HepG2 (cell line): ENCODE results near the gene IL6ST. TPM values are rescaled to one million over a fixed set of nuclear protein-coding genes. Genes with fewer than 3 reads are reported as not detected.

Experiments used
- ATF2 ChIP-seq: sonication (generic); formaldehyde crosslinking; IDR thresholded peaks from 2 replicates; pipeline ENCODE4 v1.4.0; 2020; ENCODE audit warnings: missing genetic modification reagents
- CEBPG ChIP-seq: IDR thresholded peaks from 2 replicates; pipeline ENCODE4 v1.6.1; 2016
- CSRNP1 ChIP-seq: sonication (generic); formaldehyde crosslinking; IDR thresholded peaks from 2 replicates; pipeline ENCODE4 v1.8.1; 2023; ENCODE audit warnings: mild to moderate bottlenecking, missing genetic modification reagents
- FOXA3 ChIP-seq: IDR thresholded peaks from 2 replicates; pipeline ENCODE4 v1.6.1; 2016; ENCODE audit warnings: missing genetic modification reagents, missing compliant biosample characterization
- HMG20A ChIP-seq: IDR thresholded peaks from 2 replicates; pipeline ENCODE4 v1.6.1; 2016; ENCODE audit warnings: borderline replicate concordance
- NCOA1 ChIP-seq: sonication (generic); formaldehyde crosslinking; IDR thresholded peaks from 2 replicates; pipeline ENCODE4 v1.9.0; 2021; ENCODE audit warnings: missing genetic modification reagents
- NFE2 ChIP-seq: sonication (generic); formaldehyde crosslinking; IDR thresholded peaks from 2 replicates; pipeline ENCODE4 v1.4.0; 2020; ENCODE audit warnings: missing genetic modification reagents
- PCBP1 ChIP-seq: fragments of 200-400 bp; formaldehyde crosslinking; IDR thresholded peaks from 2 replicates; pipeline ENCODE4 v1.6.1; 2017; ENCODE audit warnings: mild to moderate bottlenecking, low read depth, low read length, borderline replicate concordance
- RERE ChIP-seq: IDR thresholded peaks from 2 replicates; pipeline ENCODE4 v1.6.1; 2016; ENCODE audit warnings: low read depth, missing genetic modification reagents, missing compliant biosample characterization
- RFX3 ChIP-seq: IDR thresholded peaks from 2 replicates; pipeline ENCODE4 v1.6.1; 2016; ENCODE audit warnings: missing biosample characterization, missing genetic modification reagents
- SIX1 ChIP-seq: sonication (generic); formaldehyde crosslinking; IDR thresholded peaks from 2 replicates; pipeline ENCODE4 v1.4.0; 2020; ENCODE audit warnings: missing genetic modification reagents, borderline replicate concordance
- TFDP2 ChIP-seq: sonication (generic); formaldehyde crosslinking; IDR thresholded peaks from 2 replicates; pipeline ENCODE4 v1.4.0; 2020; ENCODE audit warnings: missing genetic modification reagents
- ZKSCAN8 ChIP-seq: IDR thresholded peaks from 2 replicates; pipeline ENCODE4 v1.6.1; 2016; ENCODE audit warnings: borderline replicate concordance, missing genetic modification reagents, missing compliant biosample characterization
- ZNF331 ChIP-seq: sonication (generic); formaldehyde crosslinking; IDR thresholded peaks from 2 replicates; pipeline ENCODE4 v1.4.0; 2020; ENCODE audit warnings: missing genetic modification reagents
- ZNF460 ChIP-seq: sonication (generic); formaldehyde crosslinking; IDR thresholded peaks from 2 replicates; pipeline ENCODE4 v1.5.1; 2020; ENCODE audit warnings: missing genetic modification reagents, mild to moderate bottlenecking, borderline replicate concordance
- ZNF512B ChIP-seq: sonication (generic); formaldehyde crosslinking; IDR thresholded peaks from 2 replicates; pipeline ENCODE4 v1.5.1; 2020; ENCODE audit warnings: missing genetic modification reagents, mild to moderate bottlenecking, borderline replicate concordance
- ZNF740 ChIP-seq: sonication (generic); formaldehyde crosslinking; IDR thresholded peaks from 2 replicates; pipeline ENCODE4 v1.4.0; 2020; ENCODE audit warnings: missing genetic modification reagents
- polyA plus RNA-seq, 8 experiments: library from polyadenylated mRNA; depleted of rRNA in 3 of 8; stranded (reverse) in 7 of 8; unstranded in 1 of 8; fragments of >200 nt; fragmentation: Illumina TruSeq in 4 of 8; extraction: Trizol in 4 of 8; gene quantifications; 2 replicates each; pipeline versions ENCODE4 v1.2.1 to v1.2.3, GENCODE V29; 2011 to 2016; ENCODE audit warnings: low read depth in 4 of 8, missing spikeins in 1 of 8, mixed read lengths in 1 of 8; ENCODE audit not compliant: insufficient read depth in 1 of 8
- total RNA-seq, 5 experiments: library from RNA; depleted of rRNA; stranded (reverse); fragments of >200 nt; fragmentation: Illumina TruSeq; extraction: Trizol; gene quantifications; 2 replicates each; pipeline ENCODE4 v1.2.3, GENCODE V29; 2016; ENCODE audit warnings: low read depth in 1 of 5

IL6ST gene
- total and polyA plus RNA-seq, 2 of the 13 experiments (the other 11 are each of a cell fraction or from before 2014, with no cell fraction given): 66.6 to 166 TPM

GRCh38 chr5:56003179-56003578, 8.4 kb upstream of the IL6ST start (continued):
- TF ChIP-seq ATF2 (CRISPR knock-in tag) (0 out of 2 replicates have a peak, but pooled peaks have one; percentile 48), RFX3 (CRISPR knock-in tag) (no peak), NCOA1 (CRISPR knock-in tag) (no peak), CEBPG (CRISPR knock-in tag) (peak; percentile 62; the same call in 1 of the 2 replicates), TFDP2 (CRISPR knock-in tag) (no peak), ZNF460 (CRISPR knock-in tag) (no peak), ZKSCAN8 (CRISPR knock-in tag) (no peak), ZNF512B (CRISPR knock-in tag) (no peak), SIX1 (CRISPR knock-in tag) (no peak), FOXA3 (CRISPR knock-in tag) (peak; percentile 80), HMG20A (CRISPR knock-in tag) (peak; percentile 64), RERE (CRISPR knock-in tag) (no peak), NFE2 (peak; percentile 74), PCBP1 (no peak), ZNF740 (CRISPR knock-in tag) (no peak), ZNF331 (CRISPR knock-in tag) (peak; percentile 47), CSRNP1 (CRISPR knock-in tag) (no peak)
